GM21786 (cell line): Measurements from ENCODE around the gene HMGN3.

Experiments used
- ATAC-seq: cut with Tn5 transposase; IDR thresholded peaks from one replicate; pipeline ENCODE4 v1.9.1; 2021; ENCODE audit not compliant: unreplicated experiment

HMGN3 gene

GRCh38 chr6:79233611-79234149, 802 bp downstream of the HMGN3 start:
- ATAC-seq: peak; percentile 63

- ATAC-seq: no peak
Measured at GRCh38 chr6:79232696-79233462, 1.6 kb downstream of the HMGN3 start.

GRCh38 chr6:79231666-79232065, 2.8 kb downstream of the HMGN3 start:
- ATAC-seq: no peak

- ATAC-seq: no peak
Measured at GRCh38 chr6:79231101-79231500, 3.4 kb downstream of the HMGN3 start.

GRCh38 chr6:79230149-79230548, 4.3 kb downstream of the HMGN3 start:
- ATAC-seq: no peak

GRCh38 chr6:79227445-79227844, 7.0 kb downstream of the HMGN3 start:
- no peak for ATAC-seq

GRCh38 chr6:79226660-79227059, 7.8 kb downstream of the HMGN3 start:
- no peak for ATAC-seq

- ATAC-seq: no peak
Measured at GRCh38 chr6:79225717-79226599, 8.5 kb downstream of the HMGN3 start.

- no peak for ATAC-seq
Measured at GRCh38 chr6:79223611-79224404, 10.7 kb downstream of the HMGN3 start.

GRCh38 chr6:79215213-79215824, 19.2 kb downstream of the HMGN3 start:
- no peak for ATAC-seq

- no peak for ATAC-seq
Measured at GRCh38 chr6:79212859-79213258, 21.6 kb downstream of the HMGN3 start.

- no peak for ATAC-seq
Measured at GRCh38 chr6:79208816-79209215, 25.7 kb downstream of the HMGN3 start.

- no peak for ATAC-seq
Measured at GRCh38 chr6:79203753-79204253, 30.7 kb downstream of the HMGN3 start.

GRCh38 chr6:79202556-79202955, 31.9 kb downstream of the HMGN3 start:
- ATAC-seq: no peak

GRCh38 chr6:79201983-79202382, 32.5 kb downstream of the HMGN3 start:
- ATAC-seq: no peak

- no peak for ATAC-seq
Measured at GRCh38 chr6:79201143-79201542, 33.3 kb downstream of the HMGN3 start.

- no peak for ATAC-seq
Measured at GRCh38 chr6:79196912-79197311, 37.6 kb downstream of the HMGN3 start.

- ATAC-seq: no peak
Measured at GRCh38 chr6:79193971-79194370, 40.5 kb downstream of the HMGN3 start.

- no peak for ATAC-seq
Measured at GRCh38 chr6:79189760-79190350, 44.6 kb downstream of the HMGN3 start.

- no peak for ATAC-seq
Measured at GRCh38 chr6:79188885-79189480, 45.5 kb downstream of the HMGN3 start.
